ENCODE results near the gene CEP72.
"Not testable (repeated sequence)": the region's sequence is repeated elsewhere in the genome, so short reads cannot be mapped to it uniquely, and the experiment has no call there.

CEP72 gene

GRCh38 chr5:691817-692528 is 79.8 kb downstream of the CEP72 start:
- Histone ChIP-seq H3K4me3 (peak overlapping the region in 8 of 10 experiments; percentile 48 to 68 (median 58); a peak in 13 of 20 replicates), H3K9ac (no peak overlapping the region), H3K27ac (no peak overlapping the region), H3K9me3 (replicated peaks in 1 of 11) (no peaks in the 10 kb centered on the region), H4K20me1 (no peaks in the 10 kb centered on the region), H3K4me1 (peaks cover 0 to 6% (median 0%) of the 10 kb centered on the region in 10 experiments; a peak in 6 of 20 replicates), H3K4me2 (peak overlapping the region; percentile 80 to 86 (median 82)), H3K36me3 (no peaks in the 10 kb centered on the region), H3K27me3 (peaks cover 14 to 25% (median 19%) of the 10 kb centered on the region in 11 experiments)
- no peak for TF ChIP-seq Cebpa-rat (IDR thresholded peaks at IDR 0.05)

- not testable (repeated sequence) for H3K9me3 ChIP-seq (replicated peaks in 1 of 11); H3K27ac ChIP-seq; H3K4me1 ChIP-seq; H3K36me3 ChIP-seq; H4K20me1 ChIP-seq
- Histone ChIP-seq H3K4me2 (peak overlapping the region; percentile 80 to 86 (median 82)), H3K9ac (peak overlapping the region in 1 of 11 experiments; percentile 46; a peak in 1 of 22 replicates), H3K4me3 (peak overlapping the region; percentile 48 to 68 (median 58)), H3K27me3 (peaks cover 14 to 25% (median 19%) of the 10 kb centered on the region in 11 experiments)
These were observed 80.4 kb downstream of the CEP72 start for GRCh38 chr5:692529-693041.

- Histone ChIP-seq H3K9ac (peak within 1 kb of the TSS in 1 of 11 experiments; percentile 46; a peak in 1 of 22 replicates), H3K4me2 (peak within 1 kb of the TSS; percentile 80 to 86 (median 82)), H3K4me3 (peak within 1 kb of the TSS; percentile 48 to 68 (median 58)), H3K27me3 (peaks cover 14 to 25% (median 19%) of the 10 kb centered on the region in 11 experiments)
- H3K36me3 ChIP-seq; H3K4me1 ChIP-seq; H3K27ac ChIP-seq; H4K20me1 ChIP-seq; H3K9me3 ChIP-seq (replicated peaks in 1 of 11): not testable (repeated sequence)
These were observed 81.3 kb downstream of the CEP72 start, which contains the start of gene TPPP for GRCh38 chr5:693271-694041. Gene TPPP, minus strand, starts transcription at chr5:693352. Its CDS starts 15,292 bp downstream, at chr5:678060.

- H3K4me1 ChIP-seq; H3K4me2 ChIP-seq; H3K4me3 ChIP-seq; H3K36me3 ChIP-seq; H3K27ac ChIP-seq; H3K9ac ChIP-seq; H3K9me3 ChIP-seq (replicated peaks in 1 of 11); H4K20me1 ChIP-seq: not testable (repeated sequence)
- H3K27me3 ChIP-seq = peaks cover 14 to 25% (median 19%) of the 10 kb centered on the region in 11 experiments
These were observed 81.9 kb downstream of the CEP72 start for GRCh38 chr5:694042-694431.

GRCh38 chr5:695475-695874 is 83.3 kb downstream of the CEP72 start:
- peaks cover 14 to 25% (median 19%) of the 10 kb centered on the region in 11 experiments for H3K27me3 ChIP-seq

GRCh38 chr5:696191-696590 is 84.1 kb downstream of the CEP72 start:
- H3K9me3 ChIP-seq (replicated peaks in 1 of 11); H3K4me3 ChIP-seq; H3K36me3 ChIP-seq; H3K27ac ChIP-seq; H3K4me1 ChIP-seq; H4K20me1 ChIP-seq; H3K9ac ChIP-seq; H3K4me2 ChIP-seq: not testable (repeated sequence)
- peaks cover 14 to 25% (median 19%) of the 10 kb centered on the region in 11 experiments for H3K27me3 ChIP-seq

More at GRCh38 chr5:695475-695874, 83.3 kb downstream of the CEP72 start:
- H3K27ac ChIP-seq; H3K9ac ChIP-seq; H3K4me1 ChIP-seq; H3K9me3 ChIP-seq (replicated peaks in 1 of 11); H3K4me3 ChIP-seq; H3K36me3 ChIP-seq; H4K20me1 ChIP-seq; H3K4me2 ChIP-seq: not testable (repeated sequence)

GRCh38 chr5:696753-697702 is 84.9 kb downstream of the CEP72 start:
- not testable (repeated sequence) for H3K4me2 ChIP-seq; H3K36me3 ChIP-seq; H3K4me1 ChIP-seq; H3K4me3 ChIP-seq; H3K27ac ChIP-seq; H3K9ac ChIP-seq; H3K9me3 ChIP-seq (replicated peaks in 1 of 11); H4K20me1 ChIP-seq
- peaks cover 13 to 19% (median 15%) of the 10 kb centered on the region in 11 experiments for H3K27me3 ChIP-seq

Data from BLaER1 treated with 17β-estradiol and CSF1 and Interleukin-3, amounts not matched to agents 10 nM and 100 nM (cell line).